WTC11 (cell line): ENCODE results near the gene DCLRE1A.

Experiments used
- CTCF ChIP-seq: fragments of 200-600 bp; IDR thresholded peaks from 2 replicates; pipeline ENCODE4 v1.8.0; 2022; ENCODE audit warnings: antibody characterized with exemption
- FOXP4 ChIP-seq: sonication (generic); formaldehyde crosslinking; IDR thresholded peaks from 2 replicates; pipeline ENCODE4 v1.8.0; 2022; ENCODE audit warnings: mild to moderate bottlenecking, missing genetic modification reagents
- PREB ChIP-seq: sonication (generic); formaldehyde crosslinking; IDR thresholded peaks from 2 replicates; pipeline ENCODE4 v1.8.1; 2022; ENCODE audit warnings: mild to moderate bottlenecking, missing genetic modification reagents, moderate library complexity, borderline replicate concordance
- TP53 ChIP-seq: sonication (generic); formaldehyde crosslinking; IDR thresholded peaks from 2 replicates; pipeline ENCODE4 v1.8.1; 2023; ENCODE audit warnings: mild to moderate bottlenecking, missing genetic modification reagents

- TF ChIP-seq FOXP4 (CRISPR knock-in tag) = no peak
- no peak for TF ChIP-seq TP53 (CRISPR knock-in tag)
- no peak for TF ChIP-seq CTCF
- TF ChIP-seq PREB = no peak
Observed at GRCh38 chr10:113865901-113866300, 12.0 kb upstream of the DCLRE1A start.
